H54 (cell line): ENCODE data around the gene CAPN3.

Experiments used
- DNase-seq: peaks from one replicate; pipeline ENCODE4 v3.0.0; 2011; ENCODE audit warnings: low spot score, mixed read lengths; ENCODE audit not compliant: insufficient read length
- FAIRE-seq: peaks from 3 replicates; lab custom pipeline; 2011; peaks lifted over from hg19 to GRCh38; lab: Jason Lieb, UNC
- POLR2A ChIP-seq: IDR thresholded peaks from 2 replicates; pipeline ENCODE4 v1.6.1; 2011; ENCODE audit warnings: low read depth, mild to moderate bottlenecking, low read length

CAPN3 gene

DNA sequence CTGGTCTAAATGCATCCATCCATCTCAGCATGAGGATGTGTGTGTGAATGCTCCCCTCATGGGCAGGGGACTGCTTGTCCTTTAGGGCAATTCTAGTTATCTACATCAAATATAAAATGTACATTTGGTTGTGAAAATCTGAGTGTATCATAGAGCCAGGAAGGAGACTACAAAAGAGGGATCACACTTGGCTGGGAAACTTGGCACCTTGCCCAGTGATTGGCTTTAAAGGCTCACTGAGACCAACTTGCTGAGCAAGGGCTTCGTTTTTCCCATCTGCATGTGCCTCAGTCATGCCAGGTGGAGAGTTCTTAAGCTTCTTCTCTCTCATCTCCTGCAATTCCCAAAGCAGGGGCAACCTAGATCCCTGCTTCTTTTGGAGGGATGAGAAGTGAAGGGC lies 5.2 kb downstream of the CAPN3 start:
- FAIRE-seq (no peak), DNase-seq (no peak)
- TF ChIP-seq POLR2A, result no peak

DNA sequence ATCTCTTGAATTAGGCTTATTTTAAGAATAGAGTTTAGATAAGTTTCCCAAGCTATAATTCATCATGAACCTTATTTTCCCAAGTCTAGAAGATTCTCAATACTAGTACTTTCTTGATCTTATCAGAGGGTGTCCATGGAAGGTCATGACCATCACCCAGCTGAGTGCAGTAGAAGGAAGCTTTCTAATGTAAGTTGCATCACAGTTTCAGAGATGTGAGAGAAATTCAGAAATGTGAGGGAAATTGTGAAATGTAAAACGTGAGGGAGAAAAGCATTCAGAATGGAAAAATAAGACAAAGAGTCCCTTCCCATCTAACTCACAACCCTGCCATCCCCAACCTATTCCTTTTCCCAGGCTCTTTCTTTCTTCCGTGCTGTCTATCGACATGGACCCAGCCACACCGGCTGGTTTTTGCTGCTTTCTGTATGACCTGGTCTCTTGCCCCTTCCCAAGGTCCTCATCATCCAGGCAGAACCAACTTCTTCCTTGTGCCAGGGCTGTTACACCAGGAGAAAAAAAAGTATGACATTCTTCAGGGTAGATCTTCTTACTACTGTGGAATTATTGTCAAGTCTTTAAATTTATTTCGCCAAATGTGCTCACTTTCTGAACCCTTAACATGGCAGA lies 6.7 kb downstream of the CAPN3 start:
- DNase-seq, result no peak
- no peak for TF ChIP-seq POLR2A
- FAIRE-seq, result no peak

DNA sequence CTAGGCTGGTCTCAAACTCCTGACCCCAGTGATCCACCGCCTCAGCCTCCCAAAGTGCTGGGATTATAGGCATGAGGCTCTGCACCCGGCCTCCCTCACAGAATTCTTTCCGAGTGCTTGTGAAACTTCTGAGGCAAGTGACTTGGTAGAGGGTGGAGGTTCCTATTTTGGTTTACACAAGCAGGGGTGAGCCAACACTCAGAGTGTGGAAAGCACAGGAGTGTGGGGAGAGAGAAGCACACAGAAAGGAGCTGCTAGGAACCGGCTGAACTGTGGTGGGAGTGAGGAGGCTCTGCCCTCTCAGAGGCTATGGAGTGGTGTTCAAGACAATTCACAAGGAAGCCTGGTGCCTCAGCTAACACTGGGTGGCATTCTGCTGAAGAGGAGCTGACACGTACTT lies 7.7 kb downstream of the CAPN3 start:
- TF ChIP-seq POLR2A, result no peak

DNA sequence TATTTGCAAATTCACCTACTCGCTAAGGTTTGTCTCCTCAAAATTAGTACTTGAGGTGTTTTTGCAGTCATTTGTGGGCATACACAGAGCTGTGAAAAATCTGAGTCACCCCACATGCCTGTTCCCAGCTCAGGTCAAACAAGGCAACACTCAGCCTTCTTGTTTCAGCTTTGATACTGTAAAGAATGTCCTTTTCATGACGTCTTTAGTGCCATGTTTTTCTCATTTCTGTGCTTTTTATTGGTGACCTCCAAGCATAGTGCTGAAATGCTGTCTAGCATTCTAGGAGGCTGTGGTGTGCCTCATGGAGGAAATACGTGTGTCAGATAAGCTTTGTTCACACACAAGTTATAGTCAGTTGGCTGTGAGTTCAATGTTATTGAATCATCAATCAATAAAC lies 8.8 kb downstream of the CAPN3 start:
- no peak for TF ChIP-seq POLR2A
- FAIRE-seq, result no peak
- no peak for DNase-seq

More for the DNA sequence above, 7.7 kb downstream of the CAPN3 start:
- no peak for FAIRE-seq
- no peak for DNase-seq

DNA sequence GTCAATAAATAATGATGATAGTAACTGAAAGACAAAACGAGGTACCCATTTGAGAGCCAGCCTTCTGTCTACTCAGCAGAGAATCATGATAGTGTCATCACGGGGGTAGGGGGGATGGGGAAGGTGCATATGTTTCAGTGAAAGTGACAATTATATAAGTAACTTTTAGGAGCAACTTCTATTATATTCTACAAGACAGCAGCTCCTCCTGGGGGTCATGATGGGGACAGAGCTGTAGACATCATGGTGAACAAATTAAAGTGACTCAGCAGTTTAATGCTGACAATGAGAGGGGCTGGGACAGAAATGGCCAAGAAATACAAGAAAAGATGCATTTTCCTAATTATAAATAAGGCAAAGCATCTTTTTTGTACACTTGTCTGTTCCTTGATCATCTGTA lies 11.8 kb downstream of the CAPN3 start:
- no peak for FAIRE-seq
- DNase-seq, result no peak
- no peak for TF ChIP-seq POLR2A

- FAIRE-seq, result no peak
- TF ChIP-seq POLR2A, result no peak
- DNase-seq, result no peak
Observed at GRCh38 chr15:42373274-42373673, 14.0 kb downstream of the CAPN3 start.

GRCh38 chr15:42373936-42374335 lies 14.6 kb downstream of the CAPN3 start:
- no peak for TF ChIP-seq POLR2A
- DNase-seq (no peak), FAIRE-seq (no peak)

GRCh38 chr15:42374810-42375209 lies 15.5 kb downstream of the CAPN3 start:
- FAIRE-seq, result no peak
- no peak for TF ChIP-seq POLR2A
- DNase-seq, result no peak

DNA sequence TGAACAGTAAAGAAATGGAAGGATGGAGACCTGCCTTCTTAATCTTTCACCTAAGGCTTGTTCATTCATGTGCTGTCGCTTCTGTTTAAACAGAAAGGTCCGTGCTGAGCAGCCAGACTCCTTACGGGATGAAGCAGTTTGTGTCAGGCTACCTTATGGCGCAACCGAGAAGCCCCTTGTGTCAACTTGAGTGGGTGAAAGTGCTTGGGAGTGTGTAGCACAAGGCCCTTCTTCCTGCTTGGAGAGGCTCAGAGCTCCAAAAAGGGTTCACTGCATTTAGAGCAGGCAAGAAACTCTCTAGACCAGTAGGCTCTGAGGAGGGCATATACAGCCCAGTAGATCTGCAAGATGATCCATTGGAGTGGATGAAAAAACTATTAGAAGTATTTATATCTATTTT lies 16.0 kb downstream of the CAPN3 start:
- DNase-seq (no peak), FAIRE-seq (no peak)

DNA sequence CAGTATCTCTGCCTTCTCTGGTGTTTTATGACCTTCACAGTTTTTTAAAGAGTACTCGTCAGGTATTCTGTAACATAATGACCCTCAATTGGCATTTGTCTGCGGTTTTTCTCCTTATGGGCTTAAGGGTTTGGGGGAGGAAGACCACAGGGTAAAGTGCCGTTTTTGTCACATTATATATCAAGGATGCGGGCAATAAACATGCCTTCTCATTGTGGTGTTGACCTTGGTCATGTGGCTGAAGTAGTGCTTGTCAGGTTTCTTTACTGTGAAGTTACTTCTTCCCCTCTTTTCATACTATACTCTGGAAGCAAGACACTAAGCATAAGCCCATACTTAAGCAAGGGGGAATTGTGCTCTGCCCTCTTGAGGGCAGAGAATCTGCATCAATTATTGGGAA lies 16.6 kb downstream of the CAPN3 start:
- DNase-seq (no peak), FAIRE-seq (no peak)
- no peak for TF ChIP-seq POLR2A

More for the DNA sequence above, 16.0 kb downstream of the CAPN3 start:
- TF ChIP-seq POLR2A, result no peak

- no peak for TF ChIP-seq POLR2A
- no peak for DNase-seq
- no peak for FAIRE-seq
Observed at GRCh38 chr15:42378011-42378410, 18.7 kb downstream of the CAPN3 start.

GRCh38 chr15:42384597-42384996 lies 25.3 kb downstream of the CAPN3 start:
- FAIRE-seq (no peak), DNase-seq (no peak)
- no peak for TF ChIP-seq POLR2A

DNA sequence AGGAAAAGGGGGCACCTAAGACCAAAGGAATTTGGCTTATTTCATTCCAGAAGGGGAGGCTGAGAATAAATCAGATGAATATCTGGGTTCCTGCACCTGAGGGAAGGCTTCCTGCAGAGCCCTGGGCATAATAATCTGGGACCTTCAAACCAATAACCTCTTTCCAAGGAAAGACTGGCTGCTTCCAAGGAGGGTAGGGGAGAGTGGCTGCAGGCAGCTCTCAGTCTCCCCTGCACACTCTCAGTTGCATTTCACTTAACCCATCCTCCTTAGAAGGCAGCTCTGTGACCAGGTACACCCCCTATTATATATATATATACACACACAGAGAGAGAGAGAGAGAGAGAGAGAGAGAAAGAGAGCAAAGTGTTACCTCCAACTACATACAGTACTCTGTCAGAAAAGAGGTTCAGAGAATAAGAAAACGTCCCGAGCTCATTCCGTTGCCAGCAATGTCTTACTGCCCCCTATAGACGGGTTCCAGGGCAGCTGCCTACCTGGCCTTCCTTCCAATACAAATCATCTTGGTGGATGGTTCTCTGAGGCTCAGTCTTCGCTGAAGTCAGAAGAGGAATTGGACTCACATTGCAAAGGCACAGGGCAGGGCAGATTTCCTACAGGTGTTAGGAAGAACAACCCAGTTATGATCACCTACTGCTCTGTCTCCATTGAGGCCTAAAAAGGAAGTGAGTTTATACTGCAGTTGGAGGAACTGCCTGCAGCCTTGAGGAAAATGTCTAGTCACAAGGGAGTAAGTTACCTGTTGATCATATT lies 26.1 kb downstream of the CAPN3 start:
- no peak for TF ChIP-seq POLR2A
- FAIRE-seq (peak; percentile 83), DNase-seq (peak; percentile 68)

- no peak for TF ChIP-seq POLR2A
- no peak for DNase-seq
- no peak for FAIRE-seq
Observed at GRCh38 chr15:42385980-42386700, 26.8 kb downstream of the CAPN3 start.

DNA sequence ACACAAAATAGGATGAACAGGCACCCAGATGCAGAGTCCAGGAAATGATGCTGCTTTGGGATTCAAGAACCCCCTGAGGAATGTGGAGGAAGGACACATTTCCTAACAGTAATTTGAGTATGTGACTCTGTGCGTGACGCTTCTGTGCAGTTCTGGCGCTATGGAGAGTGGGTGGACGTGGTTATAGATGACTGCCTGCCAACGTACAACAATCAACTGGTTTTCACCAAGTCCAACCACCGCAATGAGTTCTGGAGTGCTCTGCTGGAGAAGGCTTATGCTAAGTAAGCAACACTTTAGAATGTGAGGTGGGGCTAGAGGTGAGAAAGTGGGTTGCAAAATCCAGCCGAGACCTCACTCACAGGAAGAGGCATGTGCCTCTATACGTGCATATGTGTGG lies 28.3 kb downstream of the CAPN3 start:
- FAIRE-seq, result no peak
- DNase-seq, result no peak
- TF ChIP-seq POLR2A, result no peak
